Measurements from ENCODE around the gene USF2. TPM values are rescaled to one million over a fixed set of nuclear protein-coding genes. Genes with fewer than 3 reads are reported as not detected.

The USF2 gene
- polyA plus RNA-seq, 1 experiment: 55.6 TPM

DNA sequence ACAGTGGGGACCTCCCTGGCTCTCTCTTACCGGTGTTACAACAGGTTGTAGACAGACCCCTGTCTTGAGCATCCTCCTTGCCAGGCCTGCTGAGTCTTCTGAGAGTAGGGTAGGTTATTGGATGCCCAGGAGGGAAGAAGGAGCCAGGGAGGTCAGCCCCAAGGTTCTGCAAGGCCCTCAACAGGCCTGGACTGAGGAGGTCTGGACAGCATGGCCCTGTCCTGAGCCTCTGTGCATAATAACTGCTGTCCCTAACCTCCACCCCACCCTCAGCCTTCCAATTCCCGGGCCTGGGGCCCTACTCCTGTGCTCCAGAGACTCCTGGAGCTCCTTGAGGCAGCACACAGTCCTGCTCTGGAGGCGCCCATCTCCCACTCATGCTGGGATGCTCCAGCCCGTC lies 60.6 kb downstream of the USF2 start:
- ChIA-PET POLR2A (no interaction called here), CTCF (no interaction called here)
- TF ChIP-seq, protein P1, sequence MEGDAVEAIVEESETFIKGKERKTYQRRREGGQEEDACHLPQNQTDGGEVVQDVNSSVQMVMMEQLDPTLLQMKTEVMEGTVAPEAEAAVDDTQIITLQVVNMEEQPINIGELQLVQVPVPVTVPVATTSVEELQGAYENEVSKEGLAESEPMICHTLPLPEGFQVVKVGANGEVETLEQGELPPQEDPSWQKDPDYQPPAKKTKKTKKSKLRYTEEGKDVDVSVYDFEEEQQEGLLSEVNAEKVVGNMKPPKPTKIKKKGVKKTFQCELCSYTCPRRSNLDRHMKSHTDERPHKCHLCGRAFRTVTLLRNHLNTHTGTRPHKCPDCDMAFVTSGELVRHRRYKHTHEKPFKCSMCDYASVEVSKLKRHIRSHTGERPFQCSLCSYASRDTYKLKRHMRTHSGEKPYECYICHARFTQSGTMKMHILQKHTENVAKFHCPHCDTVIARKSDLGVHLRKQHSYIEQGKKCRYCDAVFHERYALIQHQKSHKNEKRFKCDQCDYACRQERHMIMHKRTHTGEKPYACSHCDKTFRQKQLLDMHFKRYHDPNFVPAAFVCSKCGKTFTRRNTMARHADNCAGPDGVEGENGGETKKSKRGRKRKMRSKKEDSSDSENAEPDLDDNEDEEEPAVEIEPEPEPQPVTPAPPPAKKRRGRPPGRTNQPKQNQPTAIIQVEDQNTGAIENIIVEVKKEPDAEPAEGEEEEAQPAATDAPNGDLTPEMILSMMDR (IDR thresholded peaks at IDR 0.05; ENCODE audit: low read depth, low read length): no peak
- Histone ChIP-seq H3K9me3 (ENCODE audit: control insufficient read depth, insufficient read depth, low read length) (no peaks in the 10 kb centered on the region), H3K27ac (ENCODE audit: low read depth, low read length) (no peak overlapping the region), H3K27me3 (ENCODE audit: control insufficient read depth, insufficient read depth, low read length) (peaks cover 8% of the 10 kb centered on the region), H3K4me3 (ENCODE audit: low read depth, low read length) (no peak overlapping the region)
- DNase-seq (ENCODE audit: low read depth, low spot score): no peak

Other genes with a start within 250 kb of the USF2 start
- gene SCN1B, start 238.5 kb upstream of the USF2 start, polyA plus RNA-seq (2011; rRNA removed): 5.7 and 5.8 TPM in 2 replicates
- gene HPN, start 227.2 kb upstream of the USF2 start, polyA plus RNA-seq (2011; rRNA removed): not detected in 2 replicates
- not detected in 2 replicates for gene FXYD3, start 153.1 kb upstream of the USF2 start, polyA plus RNA-seq (2011; rRNA removed)
- 0.07 TPM in 1 of 2 replicates, not detected in the other for gene LGI4, start 133.9 kb upstream of the USF2 start, polyA plus RNA-seq (2011; rRNA removed)
- 1.3 and 1.4 TPM in 2 replicates for gene FXYD1, start 130.1 kb upstream of the USF2 start, polyA plus RNA-seq (2011; rRNA removed)
- gene FXYD7, start 125.7 kb upstream of the USF2 start, polyA plus RNA-seq (2011; rRNA removed): not detected in 2 replicates
- 80.3 and 100 TPM in 2 replicates for gene FXYD5, start 114.2 kb upstream of the USF2 start, polyA plus RNA-seq (2011; rRNA removed)
- not detected in 2 replicates for gene FAM187B, start 40.2 kb upstream of the USF2 start, polyA plus RNA-seq (2011; rRNA removed)
- gene LSR, start 20.0 kb upstream of the USF2 start, polyA plus RNA-seq (2011; rRNA removed): 0.32 and 0.33 TPM in 2 replicates
- gene HAMP, start 13.6 kb downstream of the USF2 start, polyA plus RNA-seq (2011; rRNA removed): not detected in 2 replicates
- not detected in 2 replicates for gene MAG, start 23.2 kb downstream of the USF2 start, polyA plus RNA-seq (2011; rRNA removed)
- not detected in 2 replicates for gene CD22, start 60.2 kb downstream of the USF2 start, polyA plus RNA-seq (2011; rRNA removed)
- not detected in 2 replicates for gene FFAR1, start 78.9 kb downstream of the USF2 start, polyA plus RNA-seq (2011; rRNA removed)
- gene FFAR3, start 89.5 kb downstream of the USF2 start, polyA plus RNA-seq (2011; rRNA removed): not detected in 2 replicates
- not detected in 2 replicates for gene GPR42, start 102.1 kb downstream of the USF2 start, polyA plus RNA-seq (2011; rRNA removed)
- not detected in 2 replicates for gene FFAR2, start 179.3 kb downstream of the USF2 start, polyA plus RNA-seq (2011; rRNA removed)
- not detected in 2 replicates for gene KRTDAP, start 221.5 kb downstream of the USF2 start, polyA plus RNA-seq (2011; rRNA removed)
- 1.3 and 1.6 TPM in 2 replicates for gene DMKN, start 244.7 kb downstream of the USF2 start, polyA plus RNA-seq (2011; rRNA removed)

Measured in AG04450 (cell line).